ENCODE data around the gene GJB2. TPM values are rescaled to one million over a fixed set of nuclear protein-coding genes. Genes with fewer than 3 reads are reported as not detected.

The GJB2 gene
- polyA plus RNA-seq, 1 experiment, result not detected

DNA sequence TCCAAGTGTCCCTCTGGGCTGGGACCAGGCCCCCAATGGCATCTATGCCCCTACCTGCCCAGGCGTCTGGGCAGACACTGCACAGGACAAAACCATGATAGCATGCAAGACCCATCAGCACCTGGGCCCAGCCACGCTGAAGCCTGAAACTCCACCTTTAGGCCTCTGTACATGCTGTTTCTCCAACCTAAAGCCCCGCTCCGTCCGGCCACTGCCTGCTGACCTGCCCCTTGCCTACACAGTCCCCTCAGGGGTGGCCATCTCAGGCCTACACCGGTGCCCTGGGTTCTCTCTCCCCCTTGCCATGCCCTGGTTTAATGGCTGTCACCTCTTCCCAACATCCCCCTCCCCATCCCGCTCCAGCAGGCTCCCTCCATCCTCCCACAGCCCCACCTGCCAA, 47.2 kb downstream of the GJB2 start:
- H3K36me3 ChIP-seq (ENCODE audit: control insufficient read depth, insufficient read depth, low read length), result no peaks in the 10 kb centered on the region
- POLR2A ChIA-PET, result no interaction called here
- no peak for DNase-seq (ENCODE audit: low read depth)
- TF ChIP-seq, protein P1, sequence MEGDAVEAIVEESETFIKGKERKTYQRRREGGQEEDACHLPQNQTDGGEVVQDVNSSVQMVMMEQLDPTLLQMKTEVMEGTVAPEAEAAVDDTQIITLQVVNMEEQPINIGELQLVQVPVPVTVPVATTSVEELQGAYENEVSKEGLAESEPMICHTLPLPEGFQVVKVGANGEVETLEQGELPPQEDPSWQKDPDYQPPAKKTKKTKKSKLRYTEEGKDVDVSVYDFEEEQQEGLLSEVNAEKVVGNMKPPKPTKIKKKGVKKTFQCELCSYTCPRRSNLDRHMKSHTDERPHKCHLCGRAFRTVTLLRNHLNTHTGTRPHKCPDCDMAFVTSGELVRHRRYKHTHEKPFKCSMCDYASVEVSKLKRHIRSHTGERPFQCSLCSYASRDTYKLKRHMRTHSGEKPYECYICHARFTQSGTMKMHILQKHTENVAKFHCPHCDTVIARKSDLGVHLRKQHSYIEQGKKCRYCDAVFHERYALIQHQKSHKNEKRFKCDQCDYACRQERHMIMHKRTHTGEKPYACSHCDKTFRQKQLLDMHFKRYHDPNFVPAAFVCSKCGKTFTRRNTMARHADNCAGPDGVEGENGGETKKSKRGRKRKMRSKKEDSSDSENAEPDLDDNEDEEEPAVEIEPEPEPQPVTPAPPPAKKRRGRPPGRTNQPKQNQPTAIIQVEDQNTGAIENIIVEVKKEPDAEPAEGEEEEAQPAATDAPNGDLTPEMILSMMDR (IDR thresholded peaks at IDR 0.05; ENCODE audit: insufficient read depth, low read depth, low read length), result no peak
- CTCF ChIA-PET, result no interaction called here
- peaks cover 38% of the 10 kb centered on the region for H3K27me3 ChIP-seq (ENCODE audit: control insufficient read depth, insufficient read depth, low read length)
- H3K4me3 ChIP-seq (ENCODE audit: low read depth, low read length), result no peak overlapping the region

DNA sequence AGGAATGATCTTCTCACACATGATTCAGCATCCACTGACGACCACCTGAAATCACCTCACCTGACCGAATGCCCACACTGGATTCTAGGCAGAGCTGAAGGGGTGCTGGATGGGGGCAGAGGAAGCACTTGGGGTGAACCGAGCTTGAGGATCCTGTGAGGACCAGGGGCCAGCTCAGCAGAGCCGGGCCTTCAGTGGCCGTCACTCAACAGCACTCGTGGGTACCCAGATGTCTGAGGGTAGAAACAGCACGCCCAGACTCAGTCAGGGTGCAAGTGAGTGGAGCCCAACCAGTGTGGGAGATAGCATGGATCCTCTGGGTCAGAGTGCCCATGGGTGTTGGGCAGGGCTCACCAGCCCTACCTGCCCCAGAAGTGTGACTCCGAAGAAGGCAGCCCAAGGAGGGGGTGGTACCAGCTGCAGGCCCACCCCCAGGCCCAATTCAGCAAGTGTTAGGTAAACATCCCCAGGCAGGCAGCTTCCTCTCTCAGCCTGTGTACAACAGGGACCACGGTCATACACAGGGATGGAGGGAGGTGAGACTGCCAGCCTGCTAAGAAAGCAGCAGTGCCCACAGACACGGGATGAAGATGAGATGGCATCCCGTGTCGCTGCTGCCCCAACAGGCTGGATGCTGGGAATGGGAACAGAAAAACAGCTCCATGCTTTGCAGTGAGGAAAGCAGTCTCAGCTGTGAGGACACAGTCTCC, 48.4 kb downstream of the GJB2 start:
- no peak overlapping the region for H3K4me3 ChIP-seq (ENCODE audit: low read depth, low read length)
- POLR2A ChIA-PET, result no interaction called here
- DNase-seq (ENCODE audit: low read depth), result no peak
- peaks cover 36% of the 10 kb centered on the region for H3K27me3 ChIP-seq (ENCODE audit: control insufficient read depth, insufficient read depth, low read length)
- H3K36me3 ChIP-seq (ENCODE audit: control insufficient read depth, insufficient read depth, low read length), result no peaks in the 10 kb centered on the region
- TF ChIP-seq, protein P1 (IDR thresholded peaks at IDR 0.05; ENCODE audit: insufficient read depth, low read depth, low read length), result no peak
- CTCF ChIA-PET, result interaction anchor here (1.8 kb wide), 1 partner anchor 19 kb away, joined by 6 read pairs; no protein-coding TSS in a partner anchor

DNA sequence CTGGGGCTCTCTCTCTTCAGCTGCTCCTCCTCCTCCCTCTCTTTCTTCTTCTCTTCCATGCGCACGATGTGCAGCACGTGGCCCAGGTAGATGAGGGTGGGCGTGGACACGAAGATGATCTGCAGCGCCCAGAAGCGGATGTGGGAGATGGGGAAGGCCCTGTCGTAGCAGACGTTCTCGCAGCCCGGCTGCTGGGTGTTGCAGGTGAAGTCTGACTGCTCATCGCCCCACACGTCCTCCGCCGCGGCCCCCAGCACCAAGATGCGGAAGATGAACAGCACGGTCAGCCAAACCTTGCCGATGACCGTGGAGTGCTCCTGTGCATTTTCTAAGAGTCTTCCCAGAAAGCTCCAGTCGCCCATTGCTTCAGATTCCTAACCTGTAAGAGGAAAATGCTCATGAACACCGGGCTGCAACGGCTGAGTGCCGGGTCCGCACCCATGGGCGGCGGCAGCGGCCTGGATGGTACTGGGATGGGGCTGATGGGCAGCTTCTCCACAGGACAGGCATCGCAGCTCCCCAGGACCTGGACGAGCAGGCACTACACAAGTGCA, 49.7 kb downstream of the GJB2 start:
- CTCF ChIA-PET, result interaction anchor here (1.0 to 1.8 kb wide), 2 partner anchors 12 to 20 kb away, joined by 5 to 6 read pairs; no protein-coding TSS in a partner anchor

DNA sequence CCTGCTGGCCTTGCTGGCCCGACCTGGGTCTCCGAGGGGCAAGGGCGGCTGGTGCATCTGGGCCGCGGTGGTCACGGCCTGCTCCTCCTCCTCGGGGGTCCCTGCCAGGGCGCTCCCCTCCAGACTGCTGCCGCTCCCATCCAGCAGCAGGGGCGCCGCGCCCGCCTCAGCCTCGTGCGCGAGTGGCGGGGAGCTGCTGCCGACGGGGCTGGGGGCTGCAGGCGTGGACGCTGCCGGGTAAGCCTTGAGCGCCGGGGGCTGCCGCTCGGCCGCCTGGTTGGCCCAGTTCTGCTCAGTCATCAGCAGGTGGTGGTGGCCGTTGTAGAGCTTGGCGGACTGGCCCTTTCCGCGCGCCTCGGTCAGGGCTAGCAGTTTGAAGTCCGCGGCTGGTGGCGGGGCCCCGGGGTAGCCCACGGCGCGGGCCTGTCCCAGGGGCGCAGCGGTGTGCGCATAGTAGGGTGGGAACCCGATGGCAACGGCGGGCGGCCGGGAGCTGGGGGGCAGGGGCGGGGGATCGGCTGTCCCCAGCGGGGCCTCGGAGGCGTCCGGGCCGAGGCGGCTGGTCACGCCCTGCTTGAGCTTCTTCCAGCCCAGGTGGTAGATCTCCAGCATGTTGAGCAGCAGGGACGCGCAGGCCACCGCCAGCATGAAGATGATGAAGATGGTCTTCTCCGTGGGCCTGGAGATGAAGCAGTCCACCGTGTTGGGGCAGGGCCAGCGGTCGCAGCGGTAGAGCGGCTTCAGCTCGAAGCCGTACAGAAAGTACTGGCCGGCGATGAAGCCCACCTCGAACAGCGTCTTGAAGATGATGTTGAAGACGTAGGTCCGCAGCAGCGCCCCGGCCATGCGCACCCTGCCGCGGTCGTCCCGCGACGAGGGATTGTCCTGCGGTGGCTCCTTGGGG, 50.5 kb downstream of the GJB2 start:
- CTCF ChIA-PET, result interaction anchor here (0.6 to 1.8 kb wide), 2 partner anchors 15 to 83 kb away, joined by 4 to 5 read pairs; no protein-coding TSS in a partner anchor
- POLR2A ChIA-PET, result no interaction called here
- no peak overlapping the region for H3K4me3 ChIP-seq (ENCODE audit: low read depth, low read length)
- TF ChIP-seq, protein P1 (IDR thresholded peaks at IDR 0.05; ENCODE audit: insufficient read depth, low read depth, low read length), result no peak
- peaks cover 34% of the 10 kb centered on the region for H3K27me3 ChIP-seq (ENCODE audit: control insufficient read depth, insufficient read depth, low read length)
- no peak for DNase-seq (ENCODE audit: low read depth)
- H3K36me3 ChIP-seq (ENCODE audit: control insufficient read depth, insufficient read depth, low read length), result no peaks in the 10 kb centered on the region

More for the DNA sequence above, 49.7 kb downstream of the GJB2 start:
- POLR2A ChIA-PET, result no interaction called here
- no peak for DNase-seq (ENCODE audit: low read depth)
- Histone ChIP-seq H3K27me3 (ENCODE audit: control insufficient read depth, insufficient read depth, low read length) (peaks cover 34% of the 10 kb centered on the region), H3K4me3 (ENCODE audit: low read depth, low read length) (no peak overlapping the region), H3K36me3 (ENCODE audit: control insufficient read depth, insufficient read depth, low read length) (no peaks in the 10 kb centered on the region)
- TF ChIP-seq, protein P1 (IDR thresholded peaks at IDR 0.05; ENCODE audit: insufficient read depth, low read depth, low read length), result no peak
